Stimulated activated CD8-positive, alpha-beta memory T cell treated with anti-CD3 and anti-CD28 coated beads, Interleukin-4, amount 100 ng/mL, for 4 hours (primary cell): ENCODE measurements around the gene ZNF70.

ENCODE experiments used
- DNase-seq, 2 donors: peaks; one replicate each; pipeline ENCODE4 v3.0.0-alpha.2; 2020; ENCODE audit warnings: low read depth in 2 of 2, low spot score in 1 of 2

The ZNF70 gene

GRCh38 chr22:23695571-23696325, 55.2 kb downstream of the ZNF70 start:
- no peak for DNase-seq

GRCh38 chr22:23695141-23695540, 55.8 kb downstream of the ZNF70 start:
- no peak for DNase-seq

GRCh38 chr22:23693979-23694680, 56.8 kb downstream of the ZNF70 start:
- DNase-seq = no peak

DNA sequence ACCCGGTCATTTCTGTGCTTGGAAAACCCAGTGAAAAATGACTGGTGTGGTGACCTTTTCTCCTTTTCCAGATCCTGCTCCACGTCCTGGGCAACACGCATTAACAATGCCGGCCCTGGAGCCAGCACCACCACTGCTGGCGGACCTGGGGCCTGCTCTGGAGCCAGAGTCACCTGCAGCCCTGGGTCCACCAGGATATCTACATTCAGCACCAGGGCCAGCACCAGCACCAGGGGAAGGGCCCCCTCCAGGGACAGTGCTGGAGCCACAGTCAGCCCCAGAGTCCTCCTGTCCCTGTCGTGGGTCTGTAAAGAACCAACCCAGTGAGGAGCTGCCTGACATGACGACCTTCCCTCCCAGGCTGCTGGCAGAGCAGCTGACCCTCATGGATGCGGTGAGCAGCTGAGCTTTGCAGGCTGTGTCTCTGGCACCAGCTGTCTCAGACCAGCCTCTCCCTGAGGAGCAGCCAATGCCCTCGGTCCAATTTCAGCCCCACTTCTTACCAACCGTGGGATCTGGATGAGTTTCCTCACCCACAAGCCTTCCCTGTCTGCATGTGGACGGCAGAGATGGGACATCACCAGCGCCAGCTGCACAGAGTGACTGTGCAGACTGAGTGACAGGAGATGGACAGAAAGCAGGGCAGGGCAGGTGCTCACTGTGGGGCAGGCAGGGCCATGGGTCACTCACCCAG, 58.2 kb downstream of the ZNF70 start:
- DNase-seq = no peak

DNA sequence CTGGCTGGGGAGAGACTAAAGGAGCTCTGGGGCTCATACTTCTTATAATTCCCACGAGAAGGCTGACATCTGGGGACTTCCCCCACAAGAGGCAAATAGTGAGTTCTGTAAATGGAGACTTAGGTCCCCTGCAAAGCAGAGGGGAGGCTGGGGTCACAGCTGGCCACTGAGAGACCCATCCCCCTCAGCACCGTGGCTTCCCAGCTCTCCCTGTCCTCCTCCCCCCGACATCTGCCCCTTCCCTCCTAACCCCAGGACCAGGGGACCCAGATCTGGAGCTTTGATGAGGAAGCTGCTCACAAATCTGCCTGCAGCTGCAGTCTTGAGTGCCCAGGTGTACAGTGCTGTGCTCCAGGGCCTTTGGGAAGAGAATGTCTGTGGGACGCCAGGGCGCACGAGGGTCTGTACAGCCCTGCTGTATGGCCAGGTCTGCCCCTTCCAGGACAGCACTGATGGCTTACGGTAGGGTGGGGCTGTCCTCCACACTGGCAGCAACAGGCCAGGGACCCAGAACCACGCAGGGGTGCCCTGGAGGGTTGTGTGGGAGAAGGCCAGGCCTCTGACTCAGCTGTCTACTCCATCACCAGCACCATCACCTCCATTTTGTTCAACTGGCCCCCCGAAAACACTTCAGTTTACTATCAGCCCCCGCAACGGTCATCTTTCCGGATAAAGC, 59.0 kb downstream of the ZNF70 start:
- no peak for DNase-seq

DNA sequence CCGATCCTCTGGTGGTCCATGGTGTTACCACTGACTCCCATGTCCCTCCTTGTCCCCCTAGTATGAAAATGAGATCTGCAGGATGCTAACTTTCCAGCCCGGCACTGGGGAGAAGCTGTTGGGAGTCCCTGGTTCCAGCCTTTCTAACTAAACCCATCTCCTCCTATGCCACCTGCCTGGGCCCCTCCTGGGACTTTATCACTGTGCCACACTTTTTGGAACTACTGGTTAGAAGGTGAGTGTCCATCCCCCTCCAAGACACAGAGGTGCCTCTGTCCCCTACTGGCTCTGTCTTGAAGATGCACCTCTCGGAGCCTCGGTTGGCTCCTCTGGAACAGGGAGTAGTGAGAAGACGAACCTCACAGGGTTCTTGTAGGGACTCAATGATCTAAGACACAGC, 60.2 kb downstream of the ZNF70 start, which contains the start of gene RGL4:
TSS of gene RGL4 (plus strand) at position 301 of the 400 bp plus-strand sequence. CDS start 1,018 bp downstream, outside the sequence.
- DNase-seq = no peak

- DNase-seq = no peak
Observed at GRCh38 chr22:23689414-23689813, 61.5 kb downstream of the ZNF70 start.
